ENCODE results near the gene PGBD2.

PGBD2 gene

GRCh38 chr1:248906009-248906752 lies at the start of gene PGBD2:
Gene PGBD2, plus strand, starts transcription at chr1:248906235. Its CDS starts 7,628 bp downstream, at chr1:248913863.
- POLR2A ChIA-PET: interaction anchor here (0.7 to 1.0 kb wide), 5 partner anchors 17 to 68 kb away, joined by 3 to 6 read pairs (median 3); partner anchors contain the start of genes ZNF672 and ZNF692
- peak; percentile 89 for DNase-seq (ENCODE audit: extremely low spot score)
- TF ChIP-seq SP1 (IDR thresholded peaks at IDR 0.05): no peak
- TF ChIP-seq TARDBP (IDR thresholded peaks at IDR 0.05): no peak
- peak; percentile 71 for TF ChIP-seq L3MBTL2 (conservative IDR thresholded peaks at IDR 0.05)
- no peak for TF ChIP-seq ARNT (IDR thresholded peaks at IDR 0.05)
- CTCF ChIA-PET: no interaction called here

GRCh38 chr1:248857201-248857600 lies 48.8 kb upstream of the PGBD2 start:
- CTCF ChIA-PET: no interaction called here

GRCh38 chr1:248857749-248858095 lies 48.3 kb upstream of the PGBD2 start:
- no peak for TF ChIP-seq LEF1 (IDR thresholded peaks at IDR 0.05; ENCODE audit: borderline replicate concordance)
- TF ChIP-seq TARDBP (IDR thresholded peaks at IDR 0.05): no peak
- no peak for TF ChIP-seq FOXA1 (IDR thresholded peaks at IDR 0.05)
- no peak for TF ChIP-seq FOXM1 (IDR thresholded peaks at IDR 0.05; ENCODE audit: borderline replicate concordance)
- no peak for TF ChIP-seq PKNOX1 (IDR thresholded peaks at IDR 0.05)
- TF ChIP-seq L3MBTL2 (conservative IDR thresholded peaks at IDR 0.05): no peak
- TF ChIP-seq BHLHE40 (IDR thresholded peaks at IDR 0.05; ENCODE audit: borderline replicate concordance): no peak
- no peak for TF ChIP-seq CTBP1 (IDR thresholded peaks at IDR 0.05; ENCODE audit: borderline replicate concordance)
- no peak for TF ChIP-seq HDGF (IDR thresholded peaks at IDR 0.05; ENCODE audit: borderline replicate concordance)
- no peak for TF ChIP-seq ELF4 (IDR thresholded peaks at IDR 0.05)
- TF ChIP-seq SUZ12 (IDR thresholded peaks at IDR 0.05): no peak
- TF ChIP-seq ARNT (IDR thresholded peaks at IDR 0.05): no peak
- TF ChIP-seq NFRKB (IDR thresholded peaks at IDR 0.05): no peak
- TF ChIP-seq ZNF384 (IDR thresholded peaks at IDR 0.05): no peak
- TF ChIP-seq SP1 (IDR thresholded peaks at IDR 0.05): no peak
- CTCF ChIA-PET: no interaction called here
- DNase-seq (ENCODE audit: extremely low spot score): no peak
- POLR2A ChIA-PET: interaction anchor here (1.5 to 2.9 kb wide), 3 partner anchors 15 to 48 kb away, joined by 3 to 24 read pairs (median 9); partner anchors contain the start of genes PGBD2 and ZNF672

More at GRCh38 chr1:248857201-248857600, 48.8 kb upstream of the PGBD2 start:
- no peak for TF ChIP-seq ZNF384 (IDR thresholded peaks at IDR 0.05)
- TF ChIP-seq SUZ12 (IDR thresholded peaks at IDR 0.05): no peak
- no peak for TF ChIP-seq ARNT (IDR thresholded peaks at IDR 0.05)
- no peak for TF ChIP-seq FOXA1 (IDR thresholded peaks at IDR 0.05)
- no peak for TF ChIP-seq LEF1 (IDR thresholded peaks at IDR 0.05; ENCODE audit: borderline replicate concordance)
- no peak for TF ChIP-seq NFRKB (IDR thresholded peaks at IDR 0.05)
- TF ChIP-seq FOXM1 (IDR thresholded peaks at IDR 0.05; ENCODE audit: borderline replicate concordance): no peak
- TF ChIP-seq CTBP1 (IDR thresholded peaks at IDR 0.05; ENCODE audit: borderline replicate concordance): no peak
- no peak for TF ChIP-seq SP1 (IDR thresholded peaks at IDR 0.05)
- TF ChIP-seq ELF4 (IDR thresholded peaks at IDR 0.05): no peak
- TF ChIP-seq PKNOX1 (IDR thresholded peaks at IDR 0.05): no peak
- TF ChIP-seq HDGF (IDR thresholded peaks at IDR 0.05; ENCODE audit: borderline replicate concordance): no peak
- TF ChIP-seq L3MBTL2 (conservative IDR thresholded peaks at IDR 0.05): no peak
- no peak for TF ChIP-seq FOXK2 (IDR thresholded peaks at IDR 0.05)
- no peak for TF ChIP-seq BHLHE40 (IDR thresholded peaks at IDR 0.05; ENCODE audit: borderline replicate concordance)
- no peak for TF ChIP-seq TARDBP (IDR thresholded peaks at IDR 0.05)
- POLR2A ChIA-PET: no interaction called here
- no peak for DNase-seq (ENCODE audit: extremely low spot score)

- CTCF ChIA-PET: interaction anchor here (0.8 to 1.0 kb wide), 2 partner anchors 17 to 52 kb away, joined by 3 read pairs; no protein-coding TSS in a partner anchor
- DNase-seq (ENCODE audit: extremely low spot score): peak; percentile 40
- no peak for TF ChIP-seq FOXM1 (IDR thresholded peaks at IDR 0.05; ENCODE audit: borderline replicate concordance)
- TF ChIP-seq L3MBTL2 (conservative IDR thresholded peaks at IDR 0.05): peak; percentile 60
- TF ChIP-seq TARDBP (IDR thresholded peaks at IDR 0.05): no peak
- POLR2A ChIA-PET: interaction anchor here (0.6 to 2.9 kb wide), 5 partner anchors 15 to 1417 kb away, joined by 3 to 24 read pairs (median 4); partner anchors contain the start of genes PGBD2 and ZNF672
These were observed 47.7 kb upstream of the PGBD2 start for GRCh38 chr1:248858096-248858890.

GRCh38 chr1:248858891-248859889 lies 46.8 kb upstream of the PGBD2 start, which contains the start of gene ZNF692:
Gene ZNF692, minus strand, starts transcription at chr1:248859085. Its CDS starts 776 bp downstream, at chr1:248858309.
- POLR2A ChIA-PET: interaction anchor here (0.6 to 2.9 kb wide), 5 partner anchors 14 to 1418 kb away, joined by 3 to 24 read pairs (median 4); partner anchors contain the start of genes PGBD2 and ZNF672
- TF ChIP-seq BHLHE40 (IDR thresholded peaks at IDR 0.05; ENCODE audit: borderline replicate concordance) (no peak), LEF1 (IDR thresholded peaks at IDR 0.05; ENCODE audit: borderline replicate concordance) (no peak), L3MBTL2 (conservative IDR thresholded peaks at IDR 0.05) (peak; percentile 61), CTBP1 (IDR thresholded peaks at IDR 0.05; ENCODE audit: borderline replicate concordance) (no peak), FOXM1 (IDR thresholded peaks at IDR 0.05; ENCODE audit: borderline replicate concordance) (0 out of 2 replicates have a peak, but pooled peaks have one; percentile 64), FOXK2 (IDR thresholded peaks at IDR 0.05) (no peak), ZNF384 (IDR thresholded peaks at IDR 0.05) (no peak), ELF4 (IDR thresholded peaks at IDR 0.05) (0 out of 2 replicates have a peak, but pooled peaks have one; percentile 12)
- CTCF ChIA-PET: interaction anchor here (0.8 to 1.0 kb wide), 2 partner anchors 18 to 51 kb away, joined by 3 read pairs; no protein-coding TSS in a partner anchor
- peak; percentile 89 for DNase-seq (ENCODE audit: extremely low spot score)
